ENCODE results near the gene MYO18B. TPM values are rescaled to one million over a fixed set of nuclear protein-coding genes. Genes with fewer than 3 reads are reported as not detected.

MYO18B gene
- total RNA-seq, 1 donor from 2014 or later, result 17.6 TPM

DNA sequence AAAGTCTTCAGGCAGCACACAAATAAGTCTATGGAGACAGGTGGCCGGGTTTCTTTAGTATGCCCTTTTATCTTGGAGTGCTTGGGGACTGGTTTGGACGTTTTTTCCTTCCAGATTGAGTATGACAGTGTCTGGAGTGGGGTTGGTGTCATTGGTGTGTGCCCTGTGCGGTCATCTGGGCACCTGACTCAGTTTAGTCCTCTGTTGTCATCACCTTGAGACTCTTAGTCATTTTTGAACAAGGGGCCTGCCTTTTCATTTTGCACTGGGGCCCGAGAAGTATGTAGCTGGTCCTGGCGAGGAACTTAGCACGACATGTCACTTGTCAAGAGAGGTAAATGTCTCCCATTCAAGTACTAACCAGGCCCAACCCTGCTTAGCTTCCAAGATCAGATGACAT, 27.2 kb upstream of the MYO18B start:
- no peak for DNase-seq

DNA sequence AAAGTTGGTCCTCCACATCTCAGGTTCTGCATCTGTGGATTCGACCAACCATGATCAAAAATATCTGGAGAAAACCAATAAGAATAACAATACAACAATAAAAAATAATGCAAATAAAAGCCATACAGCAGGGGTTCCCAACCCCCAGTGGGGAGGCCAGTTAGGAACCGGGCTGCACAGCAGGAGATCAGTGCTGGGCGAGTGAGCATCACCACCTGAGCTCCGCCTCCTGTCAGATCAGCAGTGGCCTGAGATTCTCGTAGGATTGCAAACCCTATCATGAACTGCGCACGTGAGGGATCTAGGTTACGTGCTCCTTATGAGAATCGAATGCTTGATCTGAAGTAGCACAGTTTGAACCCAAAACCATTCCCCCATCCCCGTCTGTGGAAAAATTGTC, 25.4 kb upstream of the MYO18B start:
- DNase-seq, result no peak

DNA sequence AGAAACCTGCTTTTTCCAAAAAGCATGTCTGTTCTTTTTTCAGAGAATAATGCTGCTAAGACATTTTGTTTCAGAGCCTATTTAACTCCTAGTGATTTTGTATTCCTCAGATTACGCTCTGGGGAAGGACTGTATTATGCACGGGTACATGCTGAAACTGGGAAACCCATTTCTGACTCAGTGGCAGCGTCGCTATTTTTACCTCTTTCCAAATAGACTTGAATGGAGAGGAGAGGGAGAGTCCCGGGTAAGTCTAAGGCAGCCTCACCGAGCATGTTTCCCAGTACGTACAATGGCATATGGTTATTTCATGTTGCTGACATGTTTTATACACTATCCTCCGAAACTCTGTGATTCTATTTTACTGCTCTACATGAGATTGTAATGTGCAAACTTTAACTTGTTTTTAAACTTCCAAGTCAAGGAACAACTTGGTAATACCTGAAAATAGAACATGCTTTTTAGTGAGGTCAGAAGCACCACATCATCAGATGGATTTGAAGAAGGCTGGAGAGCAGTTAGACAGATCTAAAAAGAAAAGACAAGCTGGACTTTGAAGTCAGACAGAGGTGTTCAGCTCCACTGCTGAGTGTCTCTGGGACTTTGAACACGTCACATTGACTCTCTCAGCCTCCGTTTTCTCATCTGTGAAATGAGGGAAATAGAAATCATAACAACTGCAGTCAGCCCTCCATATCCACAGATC, 23.7 kb upstream of the MYO18B start:
- DNase-seq, result no peak

DNA sequence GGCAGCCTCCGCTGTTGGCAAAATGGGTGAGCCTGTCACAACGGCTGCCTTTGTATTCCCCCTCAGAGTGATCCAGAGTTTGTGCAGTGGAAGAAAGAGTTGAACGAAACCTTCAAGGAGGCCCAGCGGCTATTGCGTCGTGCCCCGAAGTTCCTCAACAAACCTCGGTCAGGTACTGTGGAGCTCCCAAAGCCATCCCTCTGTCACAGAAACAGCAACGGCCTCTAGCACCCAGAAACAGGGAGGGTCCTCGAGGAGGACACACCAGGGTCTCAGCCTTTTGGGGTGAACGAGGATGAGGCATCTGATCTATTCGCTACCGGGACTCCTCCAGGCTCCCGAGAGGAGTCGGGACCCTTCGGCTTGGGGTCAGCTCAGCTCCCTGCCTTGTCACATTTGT, 19.8 kb upstream of the MYO18B start:
- DNase-seq, result no peak

DNA sequence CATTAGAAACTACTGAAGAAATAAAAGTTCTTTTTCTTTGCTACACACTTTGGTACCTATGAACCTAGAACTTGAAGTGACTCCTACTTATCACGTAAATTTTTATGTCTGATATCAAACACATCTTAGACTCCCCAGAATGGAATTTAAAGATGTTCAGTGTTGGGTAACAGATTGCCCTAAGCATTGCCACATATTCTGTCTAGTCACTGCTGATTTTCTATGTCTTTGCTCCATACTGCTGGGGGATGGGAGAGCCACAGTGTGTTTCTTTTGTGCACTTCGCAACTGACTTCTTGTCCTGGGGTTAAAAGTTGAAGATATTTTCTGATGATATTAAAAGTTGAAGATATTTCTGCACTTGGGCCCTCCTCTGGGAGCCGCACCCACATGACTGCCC, 19.4 kb upstream of the MYO18B start:
- no peak for DNase-seq

DNA sequence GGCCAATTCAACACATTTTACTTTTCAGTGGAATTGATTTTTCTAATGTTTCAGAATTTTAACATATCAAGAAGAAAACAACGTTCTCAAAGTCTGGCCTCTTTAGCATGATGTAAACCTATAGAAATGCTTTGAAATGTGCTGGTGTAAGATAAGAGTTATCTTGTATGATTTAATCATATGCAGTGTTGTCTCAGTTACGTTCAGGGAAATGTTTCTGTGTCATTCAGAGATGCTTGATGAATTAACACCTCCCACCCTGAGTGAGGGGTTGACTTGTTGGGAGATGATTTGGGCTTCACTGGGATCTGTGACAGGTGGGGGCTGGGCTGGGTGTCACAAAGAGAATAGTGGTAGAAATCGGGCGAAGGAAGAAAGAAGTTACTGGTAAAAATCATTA, 15.7 kb upstream of the MYO18B start:
- DNase-seq, result no peak

DNA sequence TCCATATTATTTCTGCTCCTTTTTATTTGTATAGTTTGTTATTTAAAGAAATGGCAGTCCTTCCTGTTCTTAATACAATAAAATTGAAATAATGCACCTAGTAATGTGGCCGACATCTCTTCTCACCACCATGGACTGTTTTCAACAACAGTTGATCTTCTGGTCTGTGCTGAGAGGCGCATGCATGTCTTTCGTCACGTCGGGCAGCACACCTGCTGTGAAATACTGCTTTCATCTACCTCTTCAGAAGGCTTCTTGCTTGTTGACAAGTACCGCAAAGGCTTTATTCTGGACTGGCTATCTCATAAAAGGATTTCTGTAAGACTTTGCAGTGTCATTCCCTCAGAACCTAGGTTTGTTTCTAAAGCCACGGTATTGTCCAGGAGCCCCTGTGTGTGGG, 13.9 kb upstream of the MYO18B start:
- DNase-seq, result no peak

DNA sequence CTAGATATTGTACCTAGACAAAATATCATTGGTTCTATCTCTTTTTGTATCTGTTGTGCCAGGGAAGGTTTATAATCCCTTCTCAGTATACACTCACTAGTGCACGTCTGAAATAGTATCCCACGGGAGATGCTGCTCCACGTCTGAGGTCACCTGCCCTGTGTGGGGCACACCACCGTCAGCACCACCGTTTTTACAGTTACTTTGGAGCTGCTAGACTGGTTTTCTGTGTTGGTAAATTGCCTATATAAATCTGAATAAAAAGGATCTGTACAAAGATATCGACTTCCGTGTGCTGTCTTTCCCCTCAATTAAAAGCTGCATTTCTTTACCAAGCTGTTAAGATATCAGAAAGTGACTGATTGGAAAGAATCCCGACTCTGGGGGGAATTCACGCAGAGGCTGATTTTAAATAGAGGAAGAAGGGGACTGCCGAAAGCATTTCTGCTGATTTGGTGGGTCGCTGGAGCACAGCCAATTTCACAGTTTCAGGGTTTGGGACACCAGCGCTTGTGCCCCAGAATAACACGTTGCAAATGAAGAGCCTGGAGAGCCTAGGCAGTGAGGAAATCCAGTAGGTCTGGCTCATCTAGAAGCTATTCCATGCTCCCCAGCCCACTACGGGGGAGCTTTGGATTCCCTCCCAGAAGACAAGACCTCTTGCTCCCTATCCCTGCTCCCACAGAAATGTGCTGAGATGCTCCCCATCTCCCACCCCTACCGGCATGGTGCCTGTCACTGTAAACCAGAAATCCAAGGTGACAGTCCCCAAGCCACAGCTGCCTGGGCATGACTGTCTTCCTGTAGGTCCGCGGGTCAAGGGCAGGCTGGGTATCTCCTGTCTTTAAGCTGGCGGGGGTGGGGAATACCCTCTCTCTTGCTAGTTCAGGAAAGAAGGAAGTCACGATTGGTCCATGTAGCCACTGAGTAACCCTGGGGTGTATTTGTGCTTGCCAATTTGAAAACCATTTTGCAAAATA, 12.7 kb upstream of the MYO18B start:
- no peak for DNase-seq

DNA sequence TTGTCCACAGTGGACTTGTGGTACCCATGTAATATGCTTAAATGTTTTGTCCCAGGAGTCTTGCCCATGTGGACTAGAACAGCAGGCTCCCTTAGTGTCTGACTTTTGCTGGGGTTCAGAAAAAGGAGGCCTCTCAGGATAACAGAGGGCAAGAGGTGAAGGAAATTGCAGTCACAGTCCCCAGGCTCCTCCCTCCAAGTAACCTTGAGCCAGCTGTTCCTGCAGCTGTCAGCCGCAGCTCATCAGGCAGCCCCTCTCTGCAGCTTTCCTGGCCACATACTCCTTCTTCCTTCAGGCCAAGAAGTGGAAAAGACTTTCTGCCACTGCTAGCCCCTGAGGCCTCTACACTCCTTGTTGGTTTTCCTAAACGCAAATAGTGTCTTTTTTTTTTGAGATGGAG, 6.3 kb upstream of the MYO18B start:
- no peak for DNase-seq

DNA sequence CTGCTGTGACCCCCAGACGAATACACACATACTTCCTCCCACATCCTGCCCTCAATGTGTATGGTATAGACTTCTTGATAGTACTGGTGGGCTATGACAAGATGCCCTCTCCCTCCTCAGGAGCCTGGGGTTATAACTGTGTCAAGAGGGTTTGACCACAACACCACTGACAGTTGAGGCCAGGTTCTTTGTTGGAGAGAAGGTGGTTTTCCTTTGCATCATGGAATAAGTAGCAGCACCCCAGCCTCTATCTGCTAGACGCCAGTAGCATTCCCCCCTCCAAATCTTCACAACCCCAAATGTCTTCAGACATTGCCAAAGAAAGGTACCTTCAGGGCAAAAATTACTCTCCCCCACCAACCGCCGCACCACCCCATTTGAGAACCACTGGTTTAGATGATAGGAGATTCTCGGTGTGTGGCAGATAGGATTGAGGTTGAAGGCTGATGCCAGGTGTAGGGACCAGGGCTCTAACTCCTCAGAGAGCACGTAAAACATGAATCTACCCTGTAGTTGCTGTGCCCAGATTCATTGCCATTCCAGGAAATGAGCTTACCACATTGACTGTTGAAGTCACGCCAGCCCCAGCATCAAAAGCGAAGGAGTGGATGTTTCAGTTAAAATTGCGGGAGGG, 5.5 kb upstream of the MYO18B start:
- no peak for DNase-seq

DNA sequence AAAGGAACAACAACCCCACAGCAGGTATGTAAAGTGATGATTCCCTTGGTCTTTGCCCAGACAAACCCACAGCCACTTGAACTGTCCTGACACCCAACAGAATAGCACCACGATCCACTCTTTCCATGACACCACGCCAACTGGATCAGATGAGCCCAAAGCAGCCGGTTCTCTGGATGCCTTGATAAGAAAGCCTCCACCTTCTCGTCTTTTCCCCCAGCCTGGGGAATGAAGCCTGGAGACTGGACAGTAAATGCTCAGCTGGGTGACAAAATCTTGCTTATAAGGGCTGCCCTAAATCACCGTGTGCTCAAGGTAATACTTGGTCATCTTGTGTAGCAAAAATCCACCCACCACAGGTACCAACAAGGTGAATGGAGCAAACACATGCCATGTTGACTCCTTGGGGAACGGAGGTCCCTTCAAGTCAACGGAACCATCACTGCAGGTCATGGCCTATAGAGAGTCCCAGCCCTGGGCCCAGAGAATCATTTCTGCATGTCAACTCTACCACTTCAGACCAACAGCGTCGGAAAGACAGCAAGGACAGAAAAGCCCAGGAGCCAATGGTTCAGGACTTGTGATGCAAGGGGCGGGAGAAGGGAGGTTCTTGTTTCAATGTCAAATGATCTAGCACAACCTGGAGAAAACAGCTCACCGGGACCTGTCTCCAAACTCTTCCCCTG, 2.2 kb upstream of the MYO18B start:
- DNase-seq, result no peak

DNA sequence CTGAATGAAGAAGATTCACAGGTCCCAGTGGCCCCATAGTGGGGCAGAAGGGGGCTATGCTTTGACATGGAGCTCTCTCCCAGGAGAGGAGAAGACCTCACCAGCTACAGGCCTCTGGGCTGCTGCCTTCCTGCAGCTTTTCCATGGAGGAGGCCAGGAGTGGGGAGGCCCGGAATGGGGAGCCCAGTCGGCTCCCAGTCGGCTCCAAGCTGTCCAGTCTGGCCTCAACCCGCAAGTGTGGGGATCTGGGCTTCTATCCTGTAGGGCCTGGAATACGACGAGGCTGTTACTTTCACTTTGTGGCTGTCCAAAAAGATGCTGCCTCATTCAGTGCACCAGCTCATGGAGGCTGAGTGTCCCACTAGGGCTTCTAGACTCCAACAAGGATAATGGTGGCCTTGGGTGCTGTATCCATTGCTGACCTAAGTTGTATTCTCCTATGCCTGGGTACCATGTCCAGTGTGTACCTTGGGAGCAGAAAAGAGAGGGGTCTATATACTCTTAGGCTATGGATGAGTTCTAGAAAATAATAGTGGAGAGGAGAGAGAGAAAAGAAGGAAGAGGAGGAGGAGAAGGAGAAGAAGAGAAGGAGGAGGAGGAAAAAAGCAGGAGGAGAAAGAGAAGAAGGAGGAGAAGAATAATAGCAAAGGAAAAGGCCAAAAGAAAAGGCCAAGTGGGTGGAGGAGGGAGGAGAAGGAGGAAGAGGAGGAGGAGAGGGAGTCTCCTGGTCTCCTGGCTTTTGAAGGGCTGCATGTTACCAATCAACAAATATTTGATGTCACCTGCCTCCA, 1.1 kb downstream of the MYO18B start:
- DNase-seq, result no peak

DNA sequence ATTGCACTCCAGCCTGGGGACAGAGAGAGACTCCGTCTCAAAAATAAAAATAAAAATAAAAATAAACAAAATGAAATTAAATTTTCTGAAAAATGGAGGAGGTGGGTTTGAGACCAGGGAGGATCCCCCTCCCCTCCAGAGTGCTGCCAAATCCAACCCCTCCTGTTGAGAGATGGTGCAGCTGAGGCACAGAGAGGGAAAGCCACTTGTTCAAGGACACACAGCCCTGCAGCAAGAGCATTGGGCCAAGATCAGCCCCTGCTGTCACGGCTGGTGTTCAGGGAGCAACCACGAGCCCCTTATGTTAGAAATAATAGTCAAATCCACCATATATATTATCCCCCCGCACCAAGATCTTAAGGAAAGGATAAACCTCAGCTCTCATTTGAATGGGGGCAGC, 2.7 kb downstream of the MYO18B start:
- no peak for DNase-seq

DNA sequence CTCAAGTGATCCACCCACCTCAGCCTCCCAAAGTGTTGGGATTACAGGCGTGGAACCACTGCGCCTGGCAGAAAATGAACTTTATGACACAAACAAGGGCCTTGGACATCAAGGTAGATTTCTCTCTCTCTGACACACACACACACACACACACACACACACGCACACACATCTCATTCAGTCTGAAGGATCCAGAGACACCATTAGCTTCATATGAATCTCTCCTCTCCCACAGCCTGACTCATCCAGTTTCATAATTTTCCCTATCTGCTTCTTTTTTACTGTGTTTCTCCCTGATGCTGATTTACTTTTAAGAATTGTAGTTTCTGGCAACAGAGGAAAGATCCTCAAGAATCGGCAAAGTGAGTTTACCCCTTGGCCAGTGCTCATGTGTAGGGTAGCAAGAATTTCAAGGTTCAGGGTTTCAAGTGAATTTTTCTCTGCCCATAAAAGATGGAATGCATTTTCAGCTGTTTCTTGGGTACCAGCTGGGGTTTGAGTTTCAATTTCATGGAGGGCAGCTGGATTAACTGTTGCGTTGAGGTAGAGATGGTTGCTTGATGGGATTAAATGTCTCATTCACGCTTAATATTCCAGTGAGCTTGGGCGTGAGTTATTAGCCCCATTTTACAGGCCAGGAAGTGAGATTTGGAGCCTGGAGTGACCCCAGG, 3.5 kb downstream of the MYO18B start:
- DNase-seq, result no peak

DNA sequence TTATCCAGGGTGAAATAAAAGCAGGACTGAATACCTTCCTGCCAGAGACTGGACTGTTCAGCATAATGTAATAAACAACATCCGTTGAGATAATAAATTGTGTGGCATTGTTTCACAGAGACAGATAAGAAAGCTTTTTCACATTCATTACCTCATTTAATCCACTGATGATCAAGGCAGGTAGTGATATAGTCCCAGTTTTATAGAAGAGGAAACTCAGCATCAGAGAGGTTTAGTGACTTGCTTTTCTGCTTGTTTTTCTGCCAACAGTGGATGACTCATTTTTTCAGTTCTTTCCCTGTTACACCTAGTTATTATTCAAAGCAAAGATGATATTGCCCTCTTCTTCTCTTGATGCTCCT, 4.0 kb downstream of the MYO18B start:
- DNase-seq, result no peak

DNA sequence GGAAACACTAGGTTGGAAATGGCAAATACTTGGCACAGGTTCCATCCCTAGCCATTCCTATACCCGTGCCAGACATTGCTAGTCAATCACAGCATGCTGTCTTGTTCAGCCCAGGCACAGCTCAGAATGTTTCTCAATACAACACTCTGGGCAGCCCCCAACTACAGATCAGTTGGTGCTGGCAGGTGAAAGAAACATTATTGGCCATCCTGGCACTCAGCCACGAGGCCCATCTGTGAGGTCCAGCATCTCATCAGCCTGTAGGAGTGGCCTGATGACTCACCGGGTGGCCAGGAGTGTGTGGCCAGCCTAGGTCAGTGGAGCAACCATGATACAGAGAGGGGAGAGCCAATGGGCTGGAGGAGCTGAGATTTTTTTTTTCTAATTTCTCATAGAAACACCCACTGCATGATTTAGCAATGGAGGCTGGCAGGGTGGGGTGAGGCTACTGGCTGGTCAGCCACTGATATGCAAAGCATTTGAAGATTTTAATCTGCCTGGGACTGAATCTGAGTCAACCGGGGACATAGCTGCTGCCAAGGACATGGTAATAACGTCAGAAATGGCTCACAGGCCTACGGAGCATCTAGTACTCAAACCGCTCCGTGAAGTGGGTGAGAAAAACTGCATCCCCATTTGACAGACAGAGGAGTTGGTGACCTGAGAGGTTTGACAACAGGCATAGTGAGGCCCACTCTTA, 5.4 kb downstream of the MYO18B start:
- DNase-seq, result no peak

DNA sequence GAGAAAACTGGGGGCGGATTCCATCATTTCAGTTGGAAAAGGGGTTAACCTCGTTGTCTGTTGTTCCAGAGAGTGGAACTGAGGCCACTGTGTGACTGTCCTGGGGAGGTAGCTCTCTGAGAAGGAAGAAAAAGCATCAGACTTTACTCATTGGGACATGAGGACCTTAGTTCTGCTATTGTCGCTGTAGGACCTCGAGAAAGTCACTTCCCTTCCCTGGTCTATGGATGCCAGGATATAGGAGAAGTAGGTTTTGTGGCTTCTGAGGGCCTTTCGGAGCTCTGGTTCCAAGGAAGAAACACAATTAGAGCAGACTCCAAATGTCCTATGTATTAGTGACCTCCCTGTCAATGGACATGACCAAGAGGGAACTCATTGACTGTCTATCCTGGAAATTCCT, 6.2 kb downstream of the MYO18B start:
- no peak for DNase-seq

DNA sequence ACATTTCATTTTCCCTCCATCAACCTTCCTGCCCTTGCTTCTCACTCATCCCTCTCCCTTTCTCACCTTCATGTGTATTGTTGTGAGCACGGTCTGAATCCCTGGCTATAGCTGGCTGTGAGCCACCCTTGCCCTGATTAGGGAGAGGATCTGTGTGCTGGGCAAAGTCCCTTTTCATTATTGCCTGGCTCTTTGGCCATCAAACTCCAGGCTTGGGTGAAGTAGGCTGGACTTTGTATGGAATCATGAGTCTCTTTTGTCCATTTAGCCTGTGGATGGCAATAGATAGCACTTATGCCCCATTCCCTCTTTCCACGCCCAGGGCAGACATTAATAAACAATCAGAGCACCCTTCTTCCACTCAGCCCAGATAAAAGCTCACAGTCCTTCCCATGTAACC, 6.7 kb downstream of the MYO18B start:
- DNase-seq, result no peak

DNA sequence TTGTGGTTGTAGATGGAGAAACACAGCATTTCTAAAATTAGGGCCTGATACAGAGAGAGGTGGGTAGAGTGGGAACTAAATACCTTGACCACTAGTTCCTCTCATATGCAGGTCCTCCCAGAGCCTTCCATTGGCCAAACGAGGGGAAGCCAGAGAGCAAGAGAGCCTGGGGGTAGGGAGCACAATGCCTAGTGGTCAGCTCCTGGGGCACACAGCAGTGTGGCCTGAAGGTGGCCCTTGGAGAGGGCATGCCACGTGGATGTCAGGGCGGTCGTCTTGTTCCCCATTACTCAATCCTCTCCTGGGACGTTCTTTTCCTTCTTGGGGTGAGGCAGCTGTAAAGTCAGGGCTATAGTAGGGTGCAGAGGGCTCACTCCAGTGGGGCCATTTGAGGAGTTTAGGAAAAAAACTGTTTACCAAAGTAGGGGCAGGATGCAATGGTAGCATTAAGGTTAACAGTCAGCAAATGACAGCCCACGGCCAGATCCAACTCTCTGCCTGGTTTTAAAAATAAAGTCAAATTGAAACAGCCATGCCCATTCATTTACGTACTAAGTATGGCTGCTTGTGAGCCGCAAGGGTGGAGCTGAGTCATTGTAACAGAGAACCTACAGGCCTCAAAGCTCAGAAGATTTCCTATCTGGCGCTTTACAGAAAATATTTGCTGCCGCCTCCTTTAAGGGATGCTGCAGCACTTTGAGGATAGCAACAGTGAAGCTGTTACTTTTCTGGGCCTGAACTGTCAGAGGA, 7.6 kb downstream of the MYO18B start:
- no peak for DNase-seq
